Progenitor cell of endocrine pancreas (in vitro differentiated cells): ENCODE results near the gene LRMDA. TPM values are rescaled to one million over a fixed set of nuclear protein-coding genes. Genes with fewer than 3 reads are reported as not detected.

ENCODE experiments used
- DNase-seq: peaks from one replicate; pipeline ENCODE4 v3.0.0; 2021; ENCODE audit warnings: low spot score; ENCODE audit not compliant: unreplicated experiment
- H3K27ac Mint-ChIP-seq: 2 replicates; pipeline ENCODE4 v1.8.0; 2021; ENCODE audit warnings: mild to moderate bottlenecking, moderate library complexity, mixed read lengths
- H3K27me3 Mint-ChIP-seq: 2 replicates; pipeline ENCODE4 v1.8.0; 2021; ENCODE audit warnings: mixed read lengths
- H3K36me3 Mint-ChIP-seq: 2 replicates; pipeline ENCODE4 v1.8.0; 2022; ENCODE audit warnings: mixed read lengths; ENCODE audit not compliant: insufficient read depth
- H3K4me1 Mint-ChIP-seq: 2 replicates; pipeline ENCODE4 v1.8.0; 2021; ENCODE audit warnings: low read depth, mixed read lengths
- H3K4me3 Mint-ChIP-seq: 2 replicates; pipeline ENCODE4 v1.8.0; 2021; ENCODE audit warnings: low read depth, mild to moderate bottlenecking, moderate library complexity, mixed read lengths
- H3K9me3 Mint-ChIP-seq: 2 replicates; pipeline ENCODE4 v1.8.0; 2021; ENCODE audit warnings: low read depth, mixed read lengths
- CTCF ChIP-seq: fragments of 200-600 bp; sonication (generic); IDR thresholded peaks from one replicate; pipeline ENCODE4 v1.5.0; 2021; ENCODE audit warnings: antibody characterized with exemption, mild to moderate bottlenecking; ENCODE audit not compliant: unreplicated experiment
- total RNA-seq: library from RNA; stranded (reverse); gene quantifications from 2 replicates; pipeline ENCODE4 v1.2.1, GENCODE V29; 2021

Gene LRMDA
- total RNA-seq, 1 donor from 2014 or later: 6.5 TPM

- Mint-ChIP-seq H3K9me3 (no peaks in the 10 kb centered on the region), H3K27ac (no peak overlapping the region), H3K27me3 (peaks cover 44% of the 10 kb centered on the region), H3K36me3 (no peaks in the 10 kb centered on the region), H3K4me3 (no peak overlapping the region), H3K4me1 (peaks cover 35% of the 10 kb centered on the region)
- no peak for DNase-seq
- no peak for TF ChIP-seq CTCF
Measured at GRCh38 chr10:76049581-76050290, 618.3 kb downstream of the LRMDA start.

GRCh38 chr10:76050291-76050625 lies 618.8 kb downstream of the LRMDA start:
- no peaks in the 10 kb centered on the region for H3K9me3 Mint-ChIP-seq
- H3K4me1 Mint-ChIP-seq: peaks cover 35% of the 10 kb centered on the region
- no peak overlapping the region for H3K4me3 Mint-ChIP-seq
- peak overlapping the region; percentile 63 for H3K27ac Mint-ChIP-seq
- DNase-seq: no peak
- no peaks in the 10 kb centered on the region for H3K36me3 Mint-ChIP-seq
- no peak for TF ChIP-seq CTCF
- H3K27me3 Mint-ChIP-seq: peaks cover 41% of the 10 kb centered on the region

GRCh38 chr10:76051007-76051936 lies 619.8 kb downstream of the LRMDA start:
- Mint-ChIP-seq H3K36me3 (no peaks in the 10 kb centered on the region), H3K27ac (peak overlapping the region; percentile 16), H3K4me1 (peaks cover 33% of the 10 kb centered on the region), H3K9me3 (no peaks in the 10 kb centered on the region), H3K4me3 (no peak overlapping the region), H3K27me3 (peaks cover 32% of the 10 kb centered on the region)
- DNase-seq: no peak
- TF ChIP-seq CTCF: no peak

- Mint-ChIP-seq H3K4me1 (peaks cover 33% of the 10 kb centered on the region), H3K4me3 (no peak overlapping the region), H3K27me3 (peaks cover 29% of the 10 kb centered on the region), H3K36me3 (peaks cover 4% of the 10 kb centered on the region), H3K9me3 (peaks cover 7% of the 10 kb centered on the region), H3K27ac (no peak overlapping the region)
- TF ChIP-seq CTCF: no peak
- no peak for DNase-seq
Measured at GRCh38 chr10:76052682-76053503, 621.5 kb downstream of the LRMDA start.

GRCh38 chr10:76055466-76055865 lies 624.0 kb downstream of the LRMDA start:
- Mint-ChIP-seq H3K27me3 (peaks cover 28% of the 10 kb centered on the region), H3K4me3 (no peak overlapping the region)

More at GRCh38 chr10:76055466-76055865, 624.0 kb downstream of the LRMDA start:
- peaks cover 7% of the 10 kb centered on the region for H3K9me3 Mint-ChIP-seq
- H3K27ac Mint-ChIP-seq: no peak overlapping the region
- H3K36me3 Mint-ChIP-seq: peaks cover 5% of the 10 kb centered on the region
- TF ChIP-seq CTCF: no peak
- DNase-seq: no peak
- H3K4me1 Mint-ChIP-seq: peaks cover 31% of the 10 kb centered on the region
